ENCODE data around the gene OR4E1.

- TF ChIP-seq EZH2 (IDR thresholded peaks at IDR 0.05; ENCODE audit: borderline replicate concordance, insufficient read depth, low read depth, low read length, poor library complexity, severe bottlenecking) (no peak), CTCF (IDR thresholded peaks at IDR 0.05) (no peak)
These were observed 1.9 kb upstream of the OR4E1 start for GRCh38 chr14:21675566-21675965.
